IMR-90 (cell line): ENCODE results near the gene TSG101. TPM values are rescaled to one million over a fixed set of nuclear protein-coding genes. Genes with fewer than 3 reads are reported as not detected.
A peak's percentile ranks its signal among the peaks of the same experiment; 100 is the strongest.

Experiments used
- ATAC-seq: fragments of 200-7000 bp; cut with Tn5 transposase; 2 replicates; pipeline ENCODE4 v1.9.1; 2020; ENCODE audit warnings: low read depth, mild to moderate bottlenecking, moderate library complexity
- BruUV-seq: library from RNA; stranded (reverse); fragments of 400-500 nt; replicated peaks from 2 replicates; lab custom pipeline; 2021; lab: Mats Ljungman, UMichigan
- CTCF ChIA-PET: fragments of 300-600 bp; formaldehyde crosslinking; extraction: SDS; loops from one replicate; lab custom pipeline; 2021; ENCODE audit warnings: antibody characterized with exemption; lab: Yijun Ruan, JAX
- POLR2A ChIA-PET: fragments of 300-600 bp; sonication (Branson Sonifier 250); formaldehyde crosslinking; loops from one replicate; lab custom pipeline; 2022; ENCODE audit warnings: antibody characterized with exemption; ENCODE audit not compliant: unreplicated experiment; lab: Charles Lee
- DNase-seq: peaks from one replicate; pipeline ENCODE4 v3.0.0; 2013
- H2AFZ ChIP-seq: replicated peaks from 2 replicates; pipeline ENCODE3; 2013; ENCODE audit warnings: low read length, mild to moderate bottlenecking; ENCODE audit not compliant: poor library complexity
- H2AK5ac ChIP-seq: 2 replicates; pipeline ENCODE4 v1.6.1; 2013; ENCODE audit warnings: low read depth, low read length, inconsistent platforms
- H2AK9ac ChIP-seq: replicated peaks from 2 replicates; pipeline ENCODE3; 2013; ENCODE audit warnings: mild to moderate bottlenecking, low read depth, low read length, moderate library complexity; ENCODE audit not compliant: poor library complexity
- H2BK120ac ChIP-seq: 2 replicates; pipeline ENCODE4 v1.6.1; 2013; ENCODE audit warnings: low read depth, low read length, inconsistent platforms
- H2BK15ac ChIP-seq: 3 replicates; pipeline ENCODE4 v1.6.1; 2013; ENCODE audit warnings: low read depth, low read length, inconsistent platforms
- H2BK20ac ChIP-seq: 2 replicates; pipeline ENCODE4 v1.6.1; 2013; ENCODE audit warnings: low read depth, mild to moderate bottlenecking, inconsistent platforms, low read length, moderate library complexity
- H2BK5ac ChIP-seq: 2 replicates; pipeline ENCODE4 v1.6.1; 2013; ENCODE audit warnings: mild to moderate bottlenecking, low read depth, low read length, inconsistent platforms; ENCODE audit not compliant: poor library complexity, severe bottlenecking
- H3K14ac ChIP-seq: replicated peaks from 2 replicates; pipeline ENCODE4 v1.6.1; 2013; ENCODE audit warnings: low read depth, low read length, inconsistent platforms
- H3K18ac ChIP-seq: 2 replicates; pipeline ENCODE4 v1.6.1; 2013; ENCODE audit warnings: low read depth, low read length, control low read depth
- H3K23ac ChIP-seq: 2 replicates; pipeline ENCODE4 v1.6.1; 2013; ENCODE audit warnings: low read depth, low read length, inconsistent platforms
- H3K27ac ChIP-seq: 2 replicates; pipeline ENCODE4 v1.5.1; 2013; ENCODE audit warnings: mild to moderate bottlenecking, control low read depth, low read length; ENCODE audit not compliant: insufficient read depth
- H3K27me3 ChIP-seq: 2 replicates; pipeline ENCODE4 v1.6.1; 2013; ENCODE audit warnings: low read length; ENCODE audit not compliant: control insufficient read depth, insufficient read depth
- H3K36me3 ChIP-seq: 2 replicates; pipeline ENCODE4 v1.6.1; 2013; ENCODE audit warnings: low read length, mixed read lengths; ENCODE audit not compliant: control insufficient read depth, insufficient read depth
- H3K4ac ChIP-seq: 2 replicates; pipeline ENCODE4 v1.6.1; 2013; ENCODE audit warnings: low read depth, low read length, inconsistent platforms
- H3K4me1 ChIP-seq: 2 replicates; pipeline ENCODE4 v1.6.1; 2013; ENCODE audit warnings: low read length, mixed read lengths; ENCODE audit not compliant: control insufficient read depth, insufficient read depth
- H3K4me2 ChIP-seq: 2 replicates; pipeline ENCODE4 v1.6.1; 2013; ENCODE audit warnings: low read depth, mild to moderate bottlenecking, control low read depth, low read length, moderate library complexity
- H3K4me3 ChIP-seq: 2 replicates; pipeline ENCODE4 v1.5.1; 2013; ENCODE audit warnings: low read depth, mild to moderate bottlenecking, control low read depth, low read length, moderate library complexity; ENCODE audit not compliant: insufficient read depth
- H3K56ac ChIP-seq: 2 replicates; pipeline ENCODE4 v1.6.1; 2013; ENCODE audit warnings: low read length, inconsistent platforms; ENCODE audit not compliant: insufficient read depth; ENCODE audit errors: extremely low read depth
- H3K79me1 ChIP-seq, 2 experiments: 2 replicates each; pipeline ENCODE4 v1.6.1; 2013; ENCODE audit warnings: low read length in 2 of 2, inconsistent platforms in 1 of 2, low read depth in 1 of 2
- H3K9ac ChIP-seq: 2 replicates; pipeline ENCODE4 v1.6.1; 2013; ENCODE audit warnings: low read depth, low read length, control low read depth
- H3K9me1 ChIP-seq: 2 replicates; pipeline ENCODE4 v1.6.1; 2013; ENCODE audit warnings: low read length, inconsistent platforms; ENCODE audit not compliant: insufficient read depth
- H3K9me3 ChIP-seq: 2 replicates; pipeline ENCODE4 v1.6.1; 2013; ENCODE audit warnings: low read length; ENCODE audit not compliant: control insufficient read depth, insufficient read depth
- H4K20me1 ChIP-seq: 2 replicates; pipeline ENCODE4 v1.6.1; 2013; ENCODE audit warnings: low read length, inconsistent platforms; ENCODE audit not compliant: insufficient read depth
- H4K5ac ChIP-seq: 2 replicates; pipeline ENCODE4 v1.6.1; 2013; ENCODE audit warnings: mild to moderate bottlenecking, low read depth, low read length, control low read depth
- H4K8ac ChIP-seq, 2 experiments: 2 replicates each; pipeline ENCODE4 v1.6.1; 2013; ENCODE audit warnings: low read depth in 2 of 2, low read length in 2 of 2, control low read depth in 1 of 2, inconsistent platforms in 1 of 2
- H4K91ac ChIP-seq: 2 replicates; pipeline ENCODE4 v1.6.1; 2013; ENCODE audit warnings: low read depth, low read length, inconsistent platforms; ENCODE audit not compliant: insufficient read depth
- CEBPB ChIP-seq: IDR thresholded peaks from 2 replicates; pipeline ENCODE4 v1.6.1; 2012; ENCODE audit warnings: low read depth, low read length, improper control_type of control experiment
- CHD1 ChIP-seq: IDR thresholded peaks from 2 replicates; pipeline ENCODE4 v1.6.1; 2012; ENCODE audit warnings: low read depth, low read length, improper control_type of control experiment
- CTCF ChIP-seq: conservative IDR thresholded peaks from 2 replicates; pipeline ENCODE4 v1.5.1; 2012; ENCODE audit warnings: mild to moderate bottlenecking, low read depth, low read length, improper control_type of control experiment
- ELK1 ChIP-seq: fragments of 150-350 bp; IDR thresholded peaks from 2 replicates; pipeline ENCODE4 v1.6.1; 2016; ENCODE audit warnings: low read depth, mild to moderate bottlenecking, low read length, moderate library complexity, borderline replicate concordance
- FOS ChIP-seq: fragments of 150-350 bp; IDR thresholded peaks from 2 replicates; pipeline ENCODE4 v1.6.1; 2016; ENCODE audit warnings: low read depth, low read length
- MXI1 ChIP-seq: IDR thresholded peaks from 2 replicates; pipeline ENCODE4 v1.6.1; 2012; ENCODE audit warnings: low read depth, mild to moderate bottlenecking, low read length, moderate library complexity, borderline replicate concordance
- RAD21 ChIP-seq: IDR thresholded peaks from 2 replicates; pipeline ENCODE4 v1.6.1; 2012; ENCODE audit warnings: low read length, improper control_type of control experiment
- RCOR1 ChIP-seq: IDR thresholded peaks from 2 replicates; pipeline ENCODE4 v1.6.1; 2012; ENCODE audit warnings: mild to moderate bottlenecking, low read length, improper control_type of control experiment; ENCODE audit not compliant: insufficient replicate concordance
- WGBS, 2 experiments: methylation state at CpG; one replicate each; pipeline versions ENCODE4 v1.1.5 to v1.1.7; 2013; ENCODE audit warnings: missing lambda C conversion rate in 2 of 2; ENCODE audit not compliant: insufficient read length in 1 of 2; ENCODE audit errors: extremely low coverage in 2 of 2; 5-methylcytosine and 5-hydroxymethylcytosine counted together
- dilution Hi-C: fragments of 300-500 bp; cut with HindIII; formaldehyde crosslinking; loops from one replicate; pipeline ENCODE4 v1.14.3; 2018; ENCODE audit warnings: low sequenced_read_pairs; ENCODE audit not compliant: unreplicated experiment
- in situ Hi-C: fragments of 300-500 bp; cut with MboI; formaldehyde crosslinking; loops from 3 replicates; pipeline ENCODE4 v1.14.3; 2019; ENCODE audit warnings: low sequenced_read_pairs, inconsistent platforms, mixed read lengths
- intact Hi-C: fragments of 100-400 bp; cut with micrococcal nuclease; formaldehyde crosslinking; loops from 2 replicates; pipeline ENCODE4 v1.10.0; 2022
- polyA plus RNA-seq, 3 experiments: library from polyadenylated mRNA; depleted of rRNA; stranded (reverse); fragments of >200 nt; gene quantifications; 2 replicates each; pipeline ENCODE4 v1.2.3, GENCODE V29; 2012; ENCODE audit warnings: low replicate concordance in 1 of 3
- total RNA-seq: library from RNA; depleted of rRNA; stranded (reverse); fragments of >200 nt; gene quantifications from 2 replicates; pipeline ENCODE4 v1.2.3, GENCODE V29; 2012

The TSG101 gene
- total and polyA plus RNA-seq, 2 of the 4 experiments (the other 2 are of a cell fraction) = 67.4 to 113 TPM

- no peak overlapping the region for H4K8ac ChIP-seq
- DNase-seq (peak; percentile 35), ATAC-seq (no peak)
- H2AK9ac ChIP-seq = no peak overlapping the region
- H3K4me3 ChIP-seq = no peak overlapping the region
- H3K27ac ChIP-seq = no peak overlapping the region
- ChIA-PET POLR2A (no interaction called here), CTCF (no interaction called here)
- no peak overlapping the region for H2BK5ac ChIP-seq
- no peak overlapping the region for H3K14ac ChIP-seq
- H3K4me1 ChIP-seq = peaks cover 4% of the 10 kb centered on the region; the same call in 1 of the 2 replicates
- no peak overlapping the region for H2AFZ ChIP-seq
- intact Hi-C loops = no loop called here
- no peak overlapping the region for H4K5ac ChIP-seq
- WGBS, 2 experiments = no CpG with 5 or more reads among the region's 3 CpGs
- in situ Hi-C loops = no loop called here
- no peak overlapping the region for H2BK20ac ChIP-seq
- no peak overlapping the region for H2BK15ac ChIP-seq
- H3K9me3 ChIP-seq = no peaks in the 10 kb centered on the region
- no peak overlapping the region for H3K4ac ChIP-seq
- TF ChIP-seq CTCF = no peak
- TF ChIP-seq FOS = no peak
- TF ChIP-seq RAD21 = no peak
- TF ChIP-seq MXI1 = no peak
- no peak for TF ChIP-seq ELK1
- 0 out of 2 replicates have a peak, but pooled peaks have one; percentile 51 for TF ChIP-seq CEBPB
- TF ChIP-seq CHD1 = no peak
- no peak for TF ChIP-seq RCOR1
- dilution Hi-C loops = no loop called here
- no TSS peak for BruUV-seq
- no peak overlapping the region for H3K4me2 ChIP-seq
- no peak overlapping the region for H4K91ac ChIP-seq
- no peak overlapping the region for H2AK5ac ChIP-seq
- no peak overlapping the region for H3K23ac ChIP-seq
- H2BK120ac ChIP-seq = no peak overlapping the region
- no peak overlapping the region for H3K18ac ChIP-seq
- H4K20me1 ChIP-seq = no peaks in the 10 kb centered on the region
- no peaks in the 10 kb centered on the region for H3K9me1 ChIP-seq
- no peak overlapping the region for H3K9ac ChIP-seq
- H3K27me3 ChIP-seq = no peaks in the 10 kb centered on the region
- H3K79me1 ChIP-seq = peaks cover 0 to 14% of the 10 kb centered on the region in 2 experiments; a peak in 3 of 4 replicates
- no peak overlapping the region for H3K56ac ChIP-seq
- peaks cover 18% of the 10 kb centered on the region for H3K36me3 ChIP-seq
These were observed 40.3 kb upstream of the TSG101 start for GRCh38 chr11:18567081-18567480.
